H1 (cell line): Measurements from ENCODE around the gene CREBBP.

Source experiments
- CBX5 ChIP-seq: fragments of 300-800, 300-1000 bp; sonication (generic); IDR thresholded peaks from 2 replicates; pipeline ENCODE4 v1.7.1; 2016; ENCODE audit warnings: antibody characterized with exemption, low read length, low read depth
- CHD2 ChIP-seq: IDR thresholded peaks from 2 replicates; pipeline ENCODE4 v1.6.1; 2012; ENCODE audit warnings: low read length, improper control_type of control experiment
- CTCF ChIP-seq, 3 experiments: IDR thresholded peaks; 1 replicate in 2 of 3; 2 replicates in 1 of 3; pipeline versions ENCODE4 v1.5.1 to v1.6.1; 2011; ENCODE audit warnings: low read length in 3 of 3, mild to moderate bottlenecking in 3 of 3, inconsistent platforms in 2 of 3, low read depth in 1 of 3, moderate library complexity in 1 of 3; ENCODE audit not compliant: insufficient read depth in 1 of 3; ENCODE audit errors: control extremely low read depth in 1 of 3
- EP300 ChIP-seq, 2 experiments: IDR thresholded peaks; 1 replicate in 1 of 2; 2 replicates in 1 of 2; pipeline ENCODE4 v1.6.1; 2011 to 2012; ENCODE audit warnings: low read depth in 2 of 2, low read length in 2 of 2, mild to moderate bottlenecking in 2 of 2, borderline replicate concordance in 1 of 2, inconsistent platforms in 1 of 2, moderate library complexity in 1 of 2
- POLR2A ChIP-seq, 2 experiments: IDR thresholded peaks; 1 replicate in 1 of 2; 2 replicates in 1 of 2; pipeline ENCODE4 v1.6.1; 2011; ENCODE audit warnings: low read depth in 2 of 2, low read length in 2 of 2, mild to moderate bottlenecking in 2 of 2; ENCODE audit errors: control extremely low read depth in 1 of 2
- POLR2AphosphoS5 ChIP-seq: IDR thresholded peaks from 2 replicates; pipeline ENCODE4 v1.6.1; 2011; ENCODE audit warnings: low read depth, low read length
- SRF ChIP-seq: IDR thresholded peaks from 2 replicates; pipeline ENCODE4 v1.6.1; 2011; ENCODE audit warnings: mild to moderate bottlenecking, low read depth, low read length, moderate library complexity

- TF ChIP-seq CTCF (IDR thresholded peaks at IDR 0.05; ENCODE audit: control extremely low read depth in 1 of 3, insufficient read depth in 1 of 3, low read depth in 1 of 3, low read length in 3 of 3): no peak
- TF ChIP-seq SRF: no peak
- no peak for TF ChIP-seq EP300 (IDR thresholded peaks at IDR 0.05; ENCODE audit: borderline replicate concordance in 1 of 2, low read depth in 2 of 2, low read length in 2 of 2)
- TF ChIP-seq CHD2: no peak
- TF ChIP-seq POLR2AphosphoS5: no peak
- no peak for TF ChIP-seq CBX5
- TF ChIP-seq POLR2A (IDR thresholded peaks at IDR 0.05; ENCODE audit: control extremely low read depth in 1 of 2, low read depth in 2 of 2, low read length in 2 of 2): no peak
Measured at GRCh38 chr16:3781421-3781820, 99.1 kb downstream of the CREBBP start.
